Measurements from ENCODE around the gene CLP1. TPM values are rescaled to one million over a fixed set of nuclear protein-coding genes. Genes with fewer than 3 reads are reported as not detected.
A peak's percentile ranks its signal among the peaks of the same experiment; 100 is the strongest.
"Not testable (repeated sequence)": the region's sequence is repeated elsewhere in the genome, so short reads cannot be mapped to it uniquely, and the experiment has no call there.

The CLP1 gene
- polyA plus RNA-seq, 4 donors: 13.5 to 17.8 (median 15.6) TPM

- DNase-seq (ENCODE audit: low read depth in 4 of 4, low spot score in 2 of 4): no peak
Measured at GRCh38 chr11:57659669-57660068, 2.1 kb downstream of the CLP1 start.

DNA sequence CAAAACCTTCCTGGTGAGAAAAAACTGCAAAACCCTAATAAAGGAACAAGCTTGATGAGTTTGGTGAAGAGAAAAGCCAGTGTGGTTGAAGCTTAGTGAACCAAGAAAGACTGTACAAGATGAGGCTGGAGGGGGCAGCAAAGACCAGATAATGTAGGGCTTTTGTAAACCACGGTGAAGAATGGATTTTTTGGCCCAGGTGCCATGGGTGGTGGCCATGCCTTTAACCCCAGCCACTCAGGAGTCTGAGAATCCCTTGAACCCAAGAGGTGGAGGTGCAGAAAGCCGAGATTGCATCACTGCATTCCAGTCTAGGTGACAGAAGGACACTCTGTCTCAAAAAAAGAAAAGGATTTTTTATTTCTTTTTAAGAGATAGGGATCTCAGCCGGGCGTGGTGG is 5.3 kb downstream of the CLP1 start:
- no peak for DNase-seq (ENCODE audit: low read depth in 4 of 4, low spot score in 2 of 4)

- no peak for DNase-seq (ENCODE audit: low read depth in 4 of 4, low spot score in 2 of 4)
Measured at GRCh38 chr11:57663975-57664374, 6.4 kb downstream of the CLP1 start.

DNA sequence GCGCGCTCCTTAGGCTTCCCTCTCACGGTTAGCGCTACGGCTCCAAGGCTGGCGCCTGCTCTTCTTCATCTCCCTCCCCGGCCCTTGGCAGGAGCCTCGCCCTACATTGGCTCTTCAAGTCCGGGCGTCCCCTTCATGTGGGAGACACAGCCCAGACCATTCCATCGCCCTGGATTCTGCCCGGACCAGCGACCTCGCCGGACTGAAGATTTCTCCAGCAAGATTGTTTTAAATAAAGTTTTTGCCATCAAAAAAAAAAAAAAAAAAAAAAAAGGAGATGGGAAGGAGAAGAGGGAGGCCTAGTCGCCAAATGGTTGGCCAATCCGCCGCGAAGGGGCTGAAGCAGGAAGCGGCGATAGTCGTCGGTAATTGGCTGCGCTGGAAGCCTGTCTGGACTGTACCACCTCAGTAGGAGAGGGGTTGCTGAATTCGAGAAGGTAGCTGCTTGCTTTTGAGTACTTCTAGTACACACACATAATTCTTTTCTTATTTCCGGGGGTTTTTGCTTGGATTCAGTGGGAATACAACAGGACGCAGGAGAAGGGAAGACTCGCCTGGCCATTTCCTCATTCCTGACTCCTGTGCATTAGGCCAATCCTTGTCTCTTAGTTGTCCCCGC is 9.7 kb downstream of the CLP1 start:
- peak; percentile 96 to 100 (median 99) for DNase-seq (ENCODE audit: low read depth in 4 of 4, low spot score in 2 of 4)

DNA sequence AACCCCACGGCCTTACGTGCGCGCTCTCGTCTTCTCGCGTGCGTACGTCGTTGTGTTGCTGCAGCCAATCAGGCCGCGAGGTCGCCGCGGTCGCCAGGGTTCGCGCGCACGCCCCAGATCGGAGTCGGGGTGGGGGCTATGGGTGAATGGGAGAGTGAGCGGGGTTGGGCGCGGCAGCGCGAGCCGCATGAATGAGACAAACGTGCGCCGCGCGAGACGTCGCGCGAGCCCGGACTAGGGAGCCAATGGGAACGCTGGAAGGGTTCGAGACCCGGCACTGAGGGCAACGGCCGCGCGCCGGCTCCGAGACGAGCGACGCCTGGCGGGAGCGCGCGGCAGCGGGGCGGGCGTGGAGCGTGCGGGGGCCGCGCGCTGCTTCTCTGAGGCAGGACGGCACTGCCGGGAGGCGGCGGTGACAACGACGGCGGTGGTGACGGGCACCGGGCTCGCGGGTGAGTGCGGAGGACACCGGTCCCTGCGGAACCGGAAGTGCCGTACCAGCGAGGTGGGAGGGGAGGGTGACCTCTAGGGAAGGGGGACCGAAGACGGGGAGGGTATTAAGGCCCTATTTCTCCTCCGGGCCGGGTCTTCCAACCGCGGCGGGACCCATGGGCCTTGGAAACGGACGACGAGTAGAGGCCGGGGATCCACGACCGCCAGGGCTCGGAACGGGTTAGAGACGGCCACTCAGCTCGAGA is 10.3 kb downstream of the CLP1 start, which contains the start of gene ZDHHC5:
TSS of gene ZDHHC5 (plus strand) at position 379 of the 698 bp plus-strand sequence. CDS start 4,977 bp downstream, outside the sequence.
- peak in 1 of 4 donors; percentile 97 for DNase-seq (ENCODE audit: low read depth in 4 of 4, low spot score in 2 of 4)

DNA sequence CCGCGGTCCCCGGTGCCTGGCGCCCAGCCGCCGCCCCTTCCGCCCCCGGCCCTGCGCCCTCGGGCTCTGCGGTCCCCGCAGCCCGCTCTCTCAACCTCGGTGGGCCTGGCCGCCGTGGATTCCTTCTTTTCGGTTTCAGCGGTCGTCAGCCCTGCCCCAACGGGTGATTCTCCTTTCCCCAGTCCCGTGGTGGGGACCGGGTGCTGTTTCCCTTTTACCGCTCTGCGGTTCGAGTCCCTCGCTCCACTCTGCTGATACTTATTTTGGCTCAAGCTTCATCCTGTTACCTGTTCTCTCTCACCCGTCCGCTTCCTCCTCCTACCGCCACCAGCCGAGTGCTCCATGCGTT is 10.8 kb downstream of the CLP1 start:
- DNase-seq (ENCODE audit: low read depth in 4 of 4, low spot score in 2 of 4): no peak

DNA sequence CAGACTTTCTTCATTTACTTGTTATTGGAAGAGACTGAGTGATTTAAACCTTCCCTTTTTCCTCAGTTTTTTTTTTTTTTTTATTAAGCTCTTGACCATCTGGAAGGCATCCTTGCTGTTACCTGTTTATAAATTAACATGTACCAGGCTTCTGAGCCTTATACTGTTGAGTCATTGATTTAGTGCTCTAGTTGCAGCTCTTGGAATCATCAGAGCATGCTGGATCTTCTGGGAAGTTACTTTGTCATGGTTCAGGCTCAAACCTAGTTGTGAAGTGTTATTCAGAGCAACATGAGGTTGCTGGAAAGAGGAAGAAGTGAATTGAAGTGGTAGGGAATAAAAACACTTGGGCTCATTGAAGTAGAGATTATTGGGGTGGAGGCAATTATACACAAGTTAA is 16.7 kb downstream of the CLP1 start:
- no peak for DNase-seq (ENCODE audit: low read depth in 4 of 4, low spot score in 2 of 4)

- no peak for DNase-seq (ENCODE audit: low read depth in 4 of 4, low spot score in 2 of 4)
Measured at GRCh38 chr11:57675176-57675941, 17.8 kb downstream of the CLP1 start.

- DNase-seq (ENCODE audit: low read depth in 4 of 4, low spot score in 2 of 4): no peak
Measured at GRCh38 chr11:57679396-57679795, 21.8 kb downstream of the CLP1 start.

DNA sequence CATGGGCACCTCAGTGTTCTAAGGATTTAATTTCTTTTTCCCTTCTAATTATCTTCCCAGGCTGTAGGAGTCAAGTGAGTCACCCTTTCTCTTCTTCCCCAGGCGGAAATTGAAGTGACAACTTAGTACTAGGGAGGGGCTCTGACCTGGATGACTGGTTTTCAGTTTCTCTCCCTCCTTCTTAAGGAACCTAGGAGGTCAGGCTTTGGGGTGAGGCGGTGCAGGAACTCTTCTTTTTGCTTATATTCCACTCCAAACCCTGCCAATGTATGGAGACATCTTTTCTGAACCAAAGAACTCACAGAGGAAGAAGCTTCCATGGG is 23.0 kb downstream of the CLP1 start:
- DNase-seq (ENCODE audit: low read depth in 4 of 4, low spot score in 2 of 4): no peak

DNA sequence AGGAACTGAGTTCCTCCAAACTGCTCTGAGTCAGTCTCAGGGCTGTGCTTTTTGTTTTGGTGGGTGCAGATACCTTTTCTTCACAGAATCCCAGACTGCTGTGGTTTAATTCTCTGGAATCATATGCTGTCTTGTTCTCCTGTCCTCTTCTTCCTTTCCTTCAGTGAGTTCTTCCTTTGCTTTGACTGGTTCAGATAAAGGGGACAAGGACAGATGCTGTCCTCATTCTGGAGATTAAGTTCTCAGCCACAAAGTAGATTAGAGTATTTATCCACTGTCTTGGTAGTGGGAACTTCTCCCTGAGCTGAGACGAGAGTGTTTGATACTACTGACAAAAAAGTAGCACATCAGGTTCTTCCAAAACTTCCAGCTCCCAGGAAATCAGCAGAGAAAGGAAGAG is 23.6 kb downstream of the CLP1 start:
- DNase-seq (ENCODE audit: low read depth in 4 of 4, low spot score in 2 of 4): no peak

DNA sequence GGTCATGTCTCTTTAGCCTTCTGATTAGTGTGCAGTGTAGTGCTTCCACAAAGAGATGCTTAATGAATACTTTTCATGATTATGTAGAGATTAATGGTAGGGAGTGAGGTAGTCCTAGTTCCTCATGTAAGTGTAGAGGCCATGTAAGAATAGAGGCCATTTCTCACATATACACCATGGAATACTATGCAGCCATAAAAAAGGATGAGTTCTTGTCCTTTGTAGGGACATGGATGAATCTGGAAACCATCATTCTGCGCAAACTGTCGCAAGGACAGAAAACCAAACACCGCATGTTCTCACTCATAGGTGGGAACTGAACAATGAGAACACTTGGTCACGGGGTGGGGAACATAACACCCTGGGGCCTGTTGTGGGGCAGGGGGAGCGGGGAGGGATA is 32.9 kb downstream of the CLP1 start:
- DNase-seq (ENCODE audit: low read depth in 4 of 4, low spot score in 2 of 4): not testable (repeated sequence)

GRCh38 chr11:57698843-57699365 is 41.3 kb downstream of the CLP1 start:
- DNase-seq (ENCODE audit: low read depth in 4 of 4, low spot score in 2 of 4): no peak

GRCh38 chr11:57699813-57700212 is 42.3 kb downstream of the CLP1 start:
- DNase-seq (ENCODE audit: low read depth in 4 of 4, low spot score in 2 of 4): no peak

- no peak for DNase-seq (ENCODE audit: low read depth in 4 of 4, low spot score in 2 of 4)
Measured at GRCh38 chr11:57700425-57700824, 42.9 kb downstream of the CLP1 start.

DNA sequence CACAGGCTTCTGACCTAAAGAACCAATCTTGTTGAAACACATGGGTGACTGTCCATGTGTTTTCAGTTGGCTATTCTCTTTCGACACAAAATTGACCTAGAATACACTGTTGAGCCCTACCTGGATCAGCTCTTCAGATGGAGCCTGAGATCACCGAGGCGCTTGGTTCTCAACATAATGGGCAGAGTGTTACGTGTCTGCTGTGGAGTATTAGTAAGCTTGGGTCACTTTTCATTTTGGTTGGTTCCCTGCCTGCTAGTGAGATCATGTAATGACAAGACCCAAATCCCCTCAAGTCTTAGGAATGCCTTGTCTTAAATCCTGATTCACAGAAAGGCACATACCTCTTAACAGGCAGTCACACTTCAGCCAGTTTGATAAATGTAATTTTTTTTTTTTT is 45.8 kb downstream of the CLP1 start:
- no peak for DNase-seq (ENCODE audit: low read depth in 4 of 4, low spot score in 2 of 4)

GRCh38 chr11:57704932-57705331 is 47.4 kb downstream of the CLP1 start:
- DNase-seq (ENCODE audit: low read depth in 4 of 4, low spot score in 2 of 4): no peak

DNA sequence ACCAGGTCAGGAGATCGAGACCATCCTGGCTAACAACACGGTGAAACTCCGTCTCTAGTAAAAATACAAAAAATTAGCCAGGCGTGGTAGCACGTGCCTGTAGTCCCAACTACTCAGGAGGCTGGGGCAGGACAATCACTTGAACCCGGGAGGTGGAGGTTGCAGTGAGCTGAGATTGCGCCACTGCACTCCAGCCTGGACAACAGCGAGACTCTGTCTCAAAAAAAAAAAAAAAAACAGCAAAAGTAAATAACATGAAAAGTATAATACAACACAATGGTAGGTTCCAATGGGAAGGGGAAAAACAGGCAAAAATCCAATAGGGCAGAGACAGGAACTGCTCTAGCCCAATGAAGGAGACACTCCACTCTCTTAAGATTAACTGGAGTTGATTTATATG is 47.9 kb downstream of the CLP1 start:
- DNase-seq (ENCODE audit: low read depth in 4 of 4, low spot score in 2 of 4): not testable (repeated sequence)

DNA sequence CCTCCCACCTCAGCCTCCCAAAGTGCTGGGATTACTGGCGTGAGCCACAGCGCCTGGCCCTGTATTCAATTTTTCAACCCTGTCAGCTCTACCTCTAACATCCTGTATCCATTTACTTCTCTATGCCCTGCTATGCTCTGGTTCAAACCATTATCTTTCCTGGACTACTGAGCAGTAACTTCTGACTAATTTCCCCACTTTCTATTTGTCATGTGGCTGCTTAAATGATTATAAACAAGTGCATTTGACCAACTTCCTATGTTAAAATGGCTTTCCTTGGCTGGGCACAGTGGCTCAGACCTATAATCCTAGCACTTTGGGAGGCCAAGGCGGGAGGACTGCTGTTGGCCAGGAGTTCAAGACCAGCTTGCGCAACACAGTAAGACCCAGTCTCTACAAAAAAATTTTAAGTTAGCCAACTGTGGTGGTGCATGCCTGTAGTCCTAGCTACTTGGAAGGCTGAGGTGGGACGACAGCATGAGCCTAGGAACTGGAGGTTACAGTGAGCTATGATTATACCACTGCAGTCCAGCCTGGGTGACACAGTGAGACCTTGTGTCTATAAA is 52.3 kb downstream of the CLP1 start:
- DNase-seq (ENCODE audit: low read depth in 4 of 4, low spot score in 2 of 4): no peak

Measured in left renal cortex interstitium (tissue), 4 donors.